OCI-LY1 (cell line): ENCODE measurements around the gene SEZ6.
A peak's percentile ranks its signal among the peaks of the same experiment; 100 is the strongest.

Experiments
- H2AFZ ChIP-seq: fragments of 200-600 bp; sonication (generic), shearing (Covaris generic); 2 replicates; pipeline ENCODE4 v1.6.0; 2014; ENCODE audit warnings: antibody characterized with exemption, mild to moderate bottlenecking, low read length
- H3F3A ChIP-seq: fragments of 200-600 bp; sonication (generic), shearing (Covaris generic); 2 replicates; pipeline ENCODE4 v1.6.0; 2014; ENCODE audit warnings: mild to moderate bottlenecking, antibody characterized with exemption, low read length, moderate library complexity; ENCODE audit not compliant: insufficient read depth
- H3K27ac ChIP-seq: fragments of 200-600 bp; sonication (generic); 2 replicates; pipeline ENCODE4 v1.5.1; 2014; ENCODE audit warnings: low read length, mixed run types, mild to moderate bottlenecking, low read depth; ENCODE audit not compliant: poor library complexity, severe bottlenecking
- H3K27me3 ChIP-seq: fragments of 200-600 bp; sonication (generic); 2 replicates; pipeline ENCODE4 v1.6.0; 2014; ENCODE audit warnings: antibody characterized with exemption, mild to moderate bottlenecking, low read length, moderate library complexity; ENCODE audit not compliant: insufficient read depth
- H3K36me3 ChIP-seq: fragments of 200-600 bp; sonication (generic); 2 replicates; pipeline ENCODE4 v1.6.1; 2014; ENCODE audit warnings: mild to moderate bottlenecking, antibody characterized with exemption, low read length, moderate library complexity, mixed read lengths; ENCODE audit not compliant: insufficient read depth
- H3K4me1 ChIP-seq: fragments of 200-600 bp; sonication (generic); 2 replicates; pipeline ENCODE4 v1.5.1; 2014; ENCODE audit warnings: mild to moderate bottlenecking, low read length, moderate library complexity; ENCODE audit not compliant: insufficient read depth, severe bottlenecking
- H3K4me2 ChIP-seq: fragments of 200-600 bp; sonication (generic), shearing (Covaris generic); 2 replicates; pipeline ENCODE4 v1.6.1; 2014; ENCODE audit warnings: low read length
- H3K4me3 ChIP-seq: fragments of 200-600 bp; sonication (generic); 2 replicates; pipeline ENCODE4 v1.5.1; 2014; ENCODE audit warnings: low read length, low read depth, mild to moderate bottlenecking, mixed read lengths; ENCODE audit not compliant: poor library complexity, severe bottlenecking
- H3K79me2 ChIP-seq: fragments of 200-600 bp; shearing (Covaris generic); 2 replicates; pipeline ENCODE4 v1.6.1; 2016; ENCODE audit warnings: mixed run types, low read length, mixed read lengths; ENCODE audit not compliant: insufficient read depth
- H3K9ac ChIP-seq: fragments of 200-600 bp; sonication (generic), shearing (Covaris generic); 2 replicates; pipeline ENCODE4 v1.6.1; 2014; ENCODE audit warnings: mild to moderate bottlenecking, low read length, mixed read lengths
- H3K9me2 ChIP-seq: fragments of 200-600 bp; sonication (generic), shearing (Covaris generic); 2 replicates; pipeline ENCODE4 v1.6.1; 2014; ENCODE audit warnings: low read depth, mild to moderate bottlenecking, low read length, mixed read lengths
- H3K9me3 ChIP-seq: fragments of 200-600 bp; shearing (Covaris generic); 2 replicates; pipeline ENCODE4 v1.6.1; 2014; ENCODE audit warnings: low read length, mixed read lengths
- H4K20me1 ChIP-seq: fragments of 200-600 bp; sonication (generic), shearing (Covaris generic); 2 replicates; pipeline ENCODE4 v1.6.0; 2016; ENCODE audit warnings: mild to moderate bottlenecking, low read length; ENCODE audit not compliant: insufficient read depth
- EZH2 ChIP-seq: fragments of 200-600 bp; sonication (generic), shearing (Covaris generic); IDR thresholded peaks from 2 replicates; pipeline ENCODE4 v1.8.0; 2017; ENCODE audit warnings: borderline replicate concordance, mixed run types, mild to moderate bottlenecking, antibody characterized with exemption, low read length, moderate library complexity, mixed read lengths
- TF ChIP-seq, protein P1 (sequence below): fragments of 200-600 bp; sonication (generic), shearing (Covaris generic); IDR thresholded peaks from 2 replicates; pipeline ENCODE4 v1.5.1; 2017; ENCODE audit warnings: mild to moderate bottlenecking, antibody characterized with exemption, low read length, moderate library complexity, mixed read lengths

SEZ6 gene

DNA sequence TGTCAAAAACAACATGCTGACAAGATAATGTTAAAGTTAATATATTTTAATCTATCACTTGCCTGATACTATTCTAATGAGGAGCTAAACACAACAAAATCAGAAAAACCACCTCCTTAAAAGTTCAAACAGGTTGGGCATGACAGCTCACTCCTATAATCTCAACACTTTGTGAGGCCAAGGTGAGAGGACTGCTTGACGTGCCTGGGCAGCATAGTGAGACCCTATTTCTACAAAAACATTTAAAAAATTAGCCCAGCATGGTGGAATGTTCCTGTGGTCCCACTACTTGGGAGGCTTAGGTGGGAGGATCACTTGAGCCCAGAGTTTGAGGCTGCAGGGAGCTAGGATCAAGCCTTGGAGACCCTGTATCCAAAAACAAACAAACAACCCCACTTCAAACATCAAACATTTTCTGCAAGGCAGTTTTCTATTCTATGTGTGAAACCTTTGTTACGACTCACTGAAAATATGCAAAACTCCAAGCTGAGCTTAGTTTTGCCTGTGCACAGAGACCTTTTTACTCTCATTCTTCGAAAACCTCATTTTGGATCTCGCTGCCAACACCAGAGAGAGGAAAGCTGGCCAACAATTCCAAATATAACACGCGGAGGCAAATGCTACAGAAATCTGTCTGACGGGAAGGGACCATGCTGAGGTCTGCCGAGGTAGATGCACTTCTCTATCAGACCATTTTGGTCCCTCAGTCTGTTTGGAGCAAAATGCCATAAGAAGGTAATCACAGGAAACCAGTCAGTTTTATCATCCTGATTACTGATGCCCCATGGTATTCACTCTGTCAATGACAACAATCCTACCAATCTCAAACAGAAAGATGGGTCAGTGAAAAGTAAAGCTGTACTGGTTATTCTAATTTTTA lies 60.7 kb downstream of the SEZ6 start:
- H3K4me3 ChIP-seq: no peak overlapping the region
- H3F3A ChIP-seq: no peaks in the 10 kb centered on the region
- no peak for TF ChIP-seq EZH2
- TF ChIP-seq, protein P1, sequence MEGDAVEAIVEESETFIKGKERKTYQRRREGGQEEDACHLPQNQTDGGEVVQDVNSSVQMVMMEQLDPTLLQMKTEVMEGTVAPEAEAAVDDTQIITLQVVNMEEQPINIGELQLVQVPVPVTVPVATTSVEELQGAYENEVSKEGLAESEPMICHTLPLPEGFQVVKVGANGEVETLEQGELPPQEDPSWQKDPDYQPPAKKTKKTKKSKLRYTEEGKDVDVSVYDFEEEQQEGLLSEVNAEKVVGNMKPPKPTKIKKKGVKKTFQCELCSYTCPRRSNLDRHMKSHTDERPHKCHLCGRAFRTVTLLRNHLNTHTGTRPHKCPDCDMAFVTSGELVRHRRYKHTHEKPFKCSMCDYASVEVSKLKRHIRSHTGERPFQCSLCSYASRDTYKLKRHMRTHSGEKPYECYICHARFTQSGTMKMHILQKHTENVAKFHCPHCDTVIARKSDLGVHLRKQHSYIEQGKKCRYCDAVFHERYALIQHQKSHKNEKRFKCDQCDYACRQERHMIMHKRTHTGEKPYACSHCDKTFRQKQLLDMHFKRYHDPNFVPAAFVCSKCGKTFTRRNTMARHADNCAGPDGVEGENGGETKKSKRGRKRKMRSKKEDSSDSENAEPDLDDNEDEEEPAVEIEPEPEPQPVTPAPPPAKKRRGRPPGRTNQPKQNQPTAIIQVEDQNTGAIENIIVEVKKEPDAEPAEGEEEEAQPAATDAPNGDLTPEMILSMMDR: no peak
- no peak overlapping the region for H2AFZ ChIP-seq
- H3K9ac ChIP-seq: peak overlapping the region; percentile 6; the same call in 1 of the 2 replicates
- H3K4me1 ChIP-seq: peaks cover 56% of the 10 kb centered on the region
- H3K4me2 ChIP-seq: peak overlapping the region; percentile 45; the same call in 1 of the 2 replicates
- H3K36me3 ChIP-seq: peaks cover 61% of the 10 kb centered on the region
- peaks cover 97% of the 10 kb centered on the region for H3K79me2 ChIP-seq
- no peaks in the 10 kb centered on the region for H3K27me3 ChIP-seq
- no peaks in the 10 kb centered on the region for H3K9me2 ChIP-seq
- H4K20me1 ChIP-seq: peaks cover 6% of the 10 kb centered on the region; the same call in 1 of the 2 replicates
- H3K9me3 ChIP-seq: no peaks in the 10 kb centered on the region
- H3K27ac ChIP-seq: peak overlapping the region; percentile 21

DNA sequence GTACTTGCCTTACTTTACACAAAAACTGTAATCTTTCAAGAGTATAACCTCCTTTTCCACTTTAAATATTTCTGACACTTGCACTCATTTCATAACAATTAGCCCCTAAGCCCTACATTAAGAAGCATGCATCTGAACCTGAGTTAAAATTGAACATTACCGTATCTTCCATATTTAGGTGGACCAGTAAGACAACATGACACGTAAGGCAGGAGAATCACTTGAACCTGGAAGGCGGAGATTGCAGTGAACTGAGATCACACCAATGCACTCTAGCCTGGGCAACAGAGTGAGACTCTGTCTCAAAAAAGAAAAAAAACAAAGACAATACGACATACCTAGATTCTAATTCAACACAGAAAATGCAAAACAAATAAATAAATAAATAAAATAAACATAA lies 61.5 kb downstream of the SEZ6 start:
- no peak overlapping the region for H3K4me2 ChIP-seq
- no peak for TF ChIP-seq EZH2
- TF ChIP-seq, protein P1: no peak
- H3K4me1 ChIP-seq: peaks cover 57% of the 10 kb centered on the region
- no peaks in the 10 kb centered on the region for H3K9me2 ChIP-seq
- no peak overlapping the region for H3K4me3 ChIP-seq
- no peaks in the 10 kb centered on the region for H3K27me3 ChIP-seq
- no peaks in the 10 kb centered on the region for H3K9me3 ChIP-seq
- no peak overlapping the region for H3K27ac ChIP-seq
- H3F3A ChIP-seq: no peaks in the 10 kb centered on the region
- H3K9ac ChIP-seq: no peak overlapping the region
- H3K36me3 ChIP-seq: peaks cover 68% of the 10 kb centered on the region
- H2AFZ ChIP-seq: no peak overlapping the region
- peaks cover 6% of the 10 kb centered on the region; the same call in 1 of the 2 replicates for H4K20me1 ChIP-seq
- peaks cover 98% of the 10 kb centered on the region for H3K79me2 ChIP-seq

DNA sequence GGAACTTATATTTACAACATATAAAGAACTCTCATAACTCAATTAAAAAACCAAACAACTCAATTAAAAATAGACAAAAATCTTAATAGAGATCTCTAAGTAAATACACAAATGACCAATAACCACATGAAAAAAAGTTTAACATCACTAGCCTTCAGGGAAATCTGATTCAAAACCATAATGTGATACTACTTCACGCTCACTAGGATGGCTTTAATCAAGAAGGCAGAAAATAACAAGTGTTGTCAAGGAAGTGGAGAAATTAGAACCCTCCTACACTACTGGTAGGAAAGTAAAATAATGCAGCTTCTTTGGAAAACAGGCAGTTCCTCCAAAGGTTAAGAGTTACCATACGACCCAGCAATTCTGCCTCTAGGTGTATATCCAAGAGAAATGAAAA lies 62.9 kb downstream of the SEZ6 start:
- H3K4me3 ChIP-seq: no peak overlapping the region
- H3K4me1 ChIP-seq: peaks cover 56% of the 10 kb centered on the region
- no peak overlapping the region for H3K27ac ChIP-seq
- H3F3A ChIP-seq: no peaks in the 10 kb centered on the region
- H3K79me2 ChIP-seq: peaks cover 96% of the 10 kb centered on the region
- H3K9me3 ChIP-seq: no peaks in the 10 kb centered on the region
- no peaks in the 10 kb centered on the region for H3K9me2 ChIP-seq
- H3K4me2 ChIP-seq: no peak overlapping the region
- H3K9ac ChIP-seq: no peak overlapping the region
- no peak overlapping the region for H2AFZ ChIP-seq
- H3K36me3 ChIP-seq: peaks cover 69% of the 10 kb centered on the region
- peaks cover 6% of the 10 kb centered on the region; the same call in 1 of the 2 replicates for H4K20me1 ChIP-seq
- H3K27me3 ChIP-seq: no peaks in the 10 kb centered on the region
- no peak for TF ChIP-seq EZH2
- TF ChIP-seq, protein P1: no peak
